K562 (cell line): Measurements from ENCODE around the gene PGAM4. TPM values are rescaled to one million over a fixed set of nuclear protein-coding genes. Genes with fewer than 3 reads are reported as not detected.

Experiments
- ATAC-seq: fragments of 200-7000 bp; cut with Tn5 transposase; 3 replicates; pipeline ENCODE4 v1.9.1; 2020; ENCODE audit warnings: moderate library complexity
- BruUV-seq: library from RNA; stranded (reverse); fragments of 400-500 nt; replicated peaks from 2 replicates; lab custom pipeline; 2021; lab: Mats Ljungman, UMichigan
- CTCF ChIA-PET: fragments of 300-600 bp; formaldehyde crosslinking; extraction: SDS; loops from one replicate; lab custom pipeline; 2021; ENCODE audit warnings: low intra/inter-chr PET ratio; lab: Yijun Ruan, JAX
- POLR2A ChIA-PET: fragments of 300-600, 350-650 bp; sonication (Branson Sonifier 250); formaldehyde crosslinking; extraction: SDS; loops from one replicate; lab custom pipeline; 2021; ENCODE audit warnings: antibody characterized with exemption, inconsistent platforms; lab: Yijun Ruan, JAX
- DNase-seq, 4 experiments: peaks; one replicate each; pipeline versions ENCODE4 v3.0.0 to v3.0.0-alpha.2; 2011 to 2018; ENCODE audit warnings: low spot score in 3 of 4, mixed read lengths in 3 of 4; ENCODE audit errors: extremely low read depth in 1 of 4
- FAIRE-seq: peaks from 2 replicates; lab custom pipeline; 2011; peaks lifted over from hg19 to GRCh38; lab: Jason Lieb, UNC
- H2AFZ ChIP-seq: 2 replicates; pipeline ENCODE4 v1.6.0; 2011; ENCODE audit warnings: low read depth, low read length, control low read depth, inconsistent platforms
- H3K27ac ChIP-seq: fragments of 200-600 bp; 3 replicates; pipeline ENCODE4 v1.8.0; 2011; ENCODE audit warnings: low read depth, mild to moderate bottlenecking, control low read depth, inconsistent platforms, low read length, moderate library complexity, mixed read lengths; ENCODE audit errors: extremely low read depth
- H3K27me3 ChIP-seq, 2 experiments: fragments of 300-600 bp in 1 of 2; 2 replicates in 1 of 2; 3 replicates in 1 of 2; pipeline versions ENCODE4 v1.6.0 to v1.8.0; 2011; ENCODE audit warnings: inconsistent platforms in 2 of 2, low read length in 2 of 2, mild to moderate bottlenecking in 1 of 2, mixed read lengths in 1 of 2, moderate library complexity in 1 of 2; ENCODE audit not compliant: control insufficient read depth in 2 of 2, insufficient read depth in 2 of 2
- H3K36me3 ChIP-seq: fragments of 300-600 bp; 3 replicates; pipeline ENCODE4 v1.8.0; 2011; ENCODE audit warnings: mild to moderate bottlenecking, low read length, inconsistent platforms; ENCODE audit not compliant: control insufficient read depth, insufficient read depth
- H3K4me1 ChIP-seq, 2 experiments: fragments of 200-600 bp in 1 of 2; replicated peaks in 1 of 2; 2 replicates in 1 of 2; 3 replicates in 1 of 2; pipeline versions ENCODE4 v1.5.1 to v1.8.0; 2011; ENCODE audit warnings: inconsistent platforms in 2 of 2, low read length in 2 of 2, mild to moderate bottlenecking in 1 of 2, mixed read lengths in 1 of 2, moderate library complexity in 1 of 2; ENCODE audit not compliant: control insufficient read depth in 2 of 2, insufficient read depth in 2 of 2
- H3K4me2 ChIP-seq: 2 replicates; pipeline ENCODE4 v1.6.1; 2011; ENCODE audit warnings: low read length, control low read depth, inconsistent platforms, mixed read lengths; ENCODE audit not compliant: insufficient read depth
- H3K4me3 ChIP-seq: fragments of 200-600 bp; sonication (generic), shearing (Covaris generic); 2 replicates; pipeline ENCODE4 v1.5.1; 2016; ENCODE audit warnings: control low read depth, inconsistent platforms
- H3K79me2 ChIP-seq: fragments of 200-600 bp; 3 replicates; pipeline ENCODE4 v1.8.0; 2011; ENCODE audit warnings: low read length, inconsistent platforms; ENCODE audit not compliant: control insufficient read depth, insufficient read depth
- H3K9ac ChIP-seq, 2 experiments: 2 replicates each; pipeline versions ENCODE4 v1.6.0 to v1.6.1; 2011; ENCODE audit warnings: low read depth in 2 of 2, low read length in 2 of 2, control low read depth in 1 of 2, inconsistent platforms in 1 of 2, mild to moderate bottlenecking in 1 of 2, mixed read lengths in 1 of 2; ENCODE audit not compliant: insufficient read depth in 1 of 2
- H3K9me1 ChIP-seq: one replicate; pipeline ENCODE4 v1.6.0; 2011; ENCODE audit warnings: inconsistent platforms, mild to moderate bottlenecking, low read length, moderate library complexity; ENCODE audit not compliant: control insufficient read depth, insufficient read depth
- H3K9me3 ChIP-seq: replicated peaks from 2 replicates; pipeline ENCODE4 v1.5.1; 2011; ENCODE audit warnings: low read depth, low read length, inconsistent platforms; ENCODE audit not compliant: control insufficient read depth, insufficient read depth
- H4K20me1 ChIP-seq: replicated peaks from 2 replicates; pipeline ENCODE4 v1.6.1; 2011; ENCODE audit warnings: low read length, inconsistent platforms, mixed read lengths; ENCODE audit not compliant: control insufficient read depth, insufficient read depth
- ASH1L ChIP-seq: fragments of 450-650 bp; IDR thresholded peaks from 2 replicates; pipeline ENCODE4 v1.6.1; 2018; ENCODE audit warnings: borderline replicate concordance, mild to moderate bottlenecking, low read depth; ENCODE audit not compliant: partially characterized antibody
- CHAMP1 ChIP-seq: fragments of 450-650 bp; IDR thresholded peaks from 2 replicates; pipeline ENCODE4 v1.6.1; 2016; ENCODE audit warnings: mild to moderate bottlenecking
- E2F1 ChIP-seq: sonication (generic); formaldehyde crosslinking; IDR thresholded peaks from 2 replicates; pipeline ENCODE4 v1.8.1; 2023; ENCODE audit warnings: mild to moderate bottlenecking, missing genetic modification reagents, moderate library complexity
- ESRRB ChIP-seq: fragments of 250-450 bp; sonication (Bioruptor Pico); IDR thresholded peaks from 2 replicates; pipeline ENCODE4 v1.5.0; 2020; ENCODE audit warnings: mild to moderate bottlenecking, moderate library complexity, borderline replicate concordance
- FIP1L1 ChIP-seq: fragments of 200-400 bp; formaldehyde crosslinking; IDR thresholded peaks from 2 replicates; pipeline ENCODE4 v1.6.1; 2018; ENCODE audit warnings: mild to moderate bottlenecking, low read depth, low read length; ENCODE audit not compliant: poor library complexity, severe bottlenecking
- FOXM1 ChIP-seq, 2 experiments: fragments of 450-650 bp in 1 of 2; sonication (generic) in 1 of 2; formaldehyde crosslinking in 1 of 2; IDR thresholded peaks; 2 replicates each; pipeline versions ENCODE4 v1.6.1 to v1.9.0; 2017 to 2022; ENCODE audit warnings: low read depth in 2 of 2, mild to moderate bottlenecking in 2 of 2, missing genetic modification reagents in 1 of 2, moderate library complexity in 1 of 2
- ID3 ChIP-seq, 2 experiments: fragments of 250-450 bp in 1 of 2; fragments of 450-650 bp in 1 of 2; sonication (Bioruptor Pico) in 1 of 2; IDR thresholded peaks; 2 replicates each; pipeline versions ENCODE4 v1.6.1 to v1.8.0; 2016 to 2021; ENCODE audit warnings: mild to moderate bottlenecking in 2 of 2, moderate library complexity in 2 of 2, missing compliant biosample characterization in 1 of 2, missing genetic modification characterization in 1 of 2
- NR4A1 ChIP-seq, 2 experiments: fragments of 250-450 bp in 1 of 2; fragments of 450-650 bp in 1 of 2; sonication (Bioruptor Pico) in 1 of 2; IDR thresholded peaks; 2 replicates each; pipeline versions ENCODE4 v1.4.0 to v1.6.1; 2016 to 2020; ENCODE audit warnings: mild to moderate bottlenecking in 2 of 2, missing compliant biosample characterization in 1 of 2, missing genetic modification characterization in 1 of 2, moderate library complexity in 1 of 2
- PRPF4 ChIP-seq: fragments of 200-400 bp; formaldehyde crosslinking; IDR thresholded peaks from one replicate; pipeline ENCODE4 v1.6.1; 2017; ENCODE audit warnings: low read length, low read depth, mild to moderate bottlenecking; ENCODE audit not compliant: insufficient read depth, poor library complexity, severe bottlenecking
- SMARCA4 ChIP-seq: fragments of 450-650 bp; IDR thresholded peaks from 2 replicates; pipeline ENCODE4 v1.6.1; 2016
- SREBF1 ChIP-seq: fragments of 150-350 bp; IDR thresholded peaks from 2 replicates; pipeline ENCODE4 v1.6.1; 2014; ENCODE audit warnings: antibody characterized with exemption, low read depth, low read length, borderline replicate concordance
- WGBS: fragments of 100-300 bp; shearing (Covaris generic); methylation state at CpG from one replicate; pipeline ENCODE4 v1.1.6; 2016; ENCODE audit warnings: low coverage, mixed read lengths; ENCODE audit not compliant: insufficient coverage; ENCODE audit errors: missing lambda C conversion rate; 5-methylcytosine and 5-hydroxymethylcytosine counted together
- in situ Hi-C: fragments of 300-500 bp; cut with MboI; formaldehyde crosslinking; loops from 4 replicates; pipeline ENCODE4 v1.15.0; 2018; ENCODE audit warnings: inconsistent platforms, mixed read lengths
- intact Hi-C: fragments of 100-400 bp; cut with micrococcal nuclease; formaldehyde crosslinking; loops from 2 replicates; pipeline ENCODE4 v1.14.2; 2022
- polyA plus RNA-seq, 8 experiments: library from polyadenylated mRNA; depleted of rRNA in 4 of 8; stranded (reverse) in 5 of 8; unstranded in 3 of 8; fragments of >200 nt; fragmentation: Nextera tagmentation in 2 of 8; fragmentation: Illumina TruSeq in 1 of 8; extraction: Ambion mirVana in 2 of 8; extraction: Trizol in 1 of 8; gene quantifications; 2 replicates each; pipeline versions ENCODE4 v1.2.1 to v1.2.3, GENCODE V29; 2011 to 2014; ENCODE audit warnings: inconsistent platforms in 1 of 8, missing spikeins in 1 of 8
- total RNA-seq, 7 experiments: library from RNA; depleted of rRNA in 6 of 7; stranded (reverse); fragments of >200 nt in 6 of 7; fragmentation: Illumina TruSeq in 2 of 7; extraction: Trizol in 2 of 7; gene quantifications; 2 replicates each; pipeline versions ENCODE4 v1.2.1 to v1.2.3, GENCODE V29; 2011 to 2021; ENCODE audit warnings: low replicate concordance in 1 of 7

PGAM4 gene
- total and polyA plus RNA-seq, 9 of the 15 experiments (the other 6 are each of a cell fraction or from before 2014, with no cell fraction given), result 0.55 to 0.75 TPM; not detected in 7

DNA sequence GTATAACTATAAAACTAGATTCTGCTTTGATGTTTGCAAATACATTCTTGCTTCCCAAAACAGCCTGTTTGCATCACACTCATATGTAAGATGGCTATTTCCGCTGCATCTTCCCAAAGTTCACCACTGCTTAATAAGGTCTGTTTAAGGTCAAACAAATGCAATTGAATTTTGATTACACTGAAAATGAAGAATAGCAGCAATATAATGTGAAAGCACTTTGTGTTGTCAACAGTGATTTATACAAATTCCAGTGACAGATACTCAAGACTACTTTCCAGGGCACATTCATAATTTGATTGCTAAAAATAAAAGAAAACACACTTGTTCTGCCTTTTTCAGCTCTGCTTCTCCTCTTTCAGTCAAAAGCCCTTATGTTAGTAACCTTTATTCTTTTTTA lies 8.1 kb upstream of the PGAM4 start:
- CTCF ChIA-PET, result no interaction called here

More for the DNA sequence above, 8.1 kb upstream of the PGAM4 start:
- no TSS peak for BruUV-seq
- DNase-seq (no peak), FAIRE-seq (no peak), ATAC-seq (no peak)
- Histone ChIP-seq H3K9me3 (no peaks in the 10 kb centered on the region), H3K9me1 (no peaks in the 10 kb centered on the region), H3K27me3 (no peaks in the 10 kb centered on the region), H3K4me2 (no peak overlapping the region), H3K4me3 (no peak overlapping the region), H3K36me3 (peaks cover 2% of the 10 kb centered on the region; the same call in 1 of the 3 replicates), H3K27ac (no peak overlapping the region), H3K4me1 (no peaks in the 10 kb centered on the region), H3K9ac (no peak overlapping the region), H3K79me2 (no peaks in the 10 kb centered on the region; the same call in 2 of the 3 replicates), H4K20me1 (no peaks in the 10 kb centered on the region), H2AFZ (no peak overlapping the region)
- TF ChIP-seq SMARCA4 (no peak), E2F1 (CRISPR knock-in tag) (no peak), NR4A1 (CRISPR knock-in tag; IDR thresholded peaks at IDR 0.05) (no peak), NR4A1 (tag; IDR thresholded peaks at IDR 0.05) (no peak), FIP1L1 (no peak), ID3 (CRISPR knock-in tag; IDR thresholded peaks at IDR 0.05) (no peak), ID3 (tag; IDR thresholded peaks at IDR 0.05) (no peak), CHAMP1 (no peak), FOXM1 (IDR thresholded peaks at IDR 0.05; ENCODE audit: low read depth) (no peak), FOXM1 (CRISPR knock-in tag; IDR thresholded peaks at IDR 0.05; ENCODE audit: low read depth) (no peak), ASH1L (no peak), PRPF4 (no peak), SREBF1 (no peak), ESRRB (CRISPR knock-in tag) (no peak)
- intact Hi-C loops, result no loop called here
- in situ Hi-C loops, result no loop called here
- POLR2A ChIA-PET, result no interaction called here
- 58% methylated on average over 1 of the region's 1 CpG for WGBS
